CD4-positive, alpha-beta T cell treated with Interleukin-4 for 1 hour (primary cell): ENCODE data around the gene OSBPL6.
A peak's percentile ranks its signal among the peaks of the same experiment; 100 is the strongest.
"Not testable (repeated sequence)": the region's sequence is repeated elsewhere in the genome, so short reads cannot be mapped to it uniquely, and the experiment has no call there.

Experiments
- DNase-seq, 2 donors: peaks; one replicate each; pipeline ENCODE4 v3.0.0-alpha.2; 2020 to 2022

OSBPL6 gene

DNA sequence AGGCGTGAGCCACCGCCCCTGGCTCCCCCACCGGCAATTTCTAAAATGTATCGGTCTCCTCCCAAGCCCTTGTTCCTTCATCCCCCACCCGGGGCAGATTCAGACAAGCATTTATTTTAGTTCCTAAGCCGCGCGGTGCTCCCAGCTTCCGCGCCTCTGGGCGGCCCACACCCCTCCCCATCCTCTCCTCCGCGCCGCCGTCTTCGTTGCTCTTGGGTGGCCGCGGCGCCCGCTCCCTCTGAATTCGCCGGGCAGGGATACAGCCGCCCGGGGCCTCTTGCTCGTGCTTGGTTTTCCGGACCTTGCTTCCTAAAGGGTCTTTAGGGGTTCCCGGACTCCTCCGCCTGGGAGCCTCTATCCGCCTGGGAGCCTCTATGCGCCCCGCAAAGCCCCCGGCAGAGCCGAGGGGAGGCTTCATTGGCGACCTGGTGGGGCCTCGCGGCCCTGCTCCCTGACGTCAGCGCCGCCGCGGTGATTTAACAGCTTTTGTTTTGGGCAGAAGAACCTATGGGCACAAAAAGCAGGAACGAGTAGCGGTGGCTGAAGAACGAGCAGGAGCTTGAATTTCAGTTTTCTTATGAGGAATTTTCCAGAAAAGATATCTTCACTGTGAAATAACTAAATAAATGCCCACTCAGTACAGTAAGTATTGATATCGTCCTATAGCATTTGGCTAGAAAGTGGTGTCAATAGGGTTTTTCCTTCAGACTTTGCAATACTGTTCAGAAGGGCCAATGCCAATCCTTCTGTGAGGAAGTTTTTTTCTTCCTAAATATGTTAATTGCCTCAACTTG lies 219.4 kb downstream of the OSBPL6 start:
- DNase-seq: peak; percentile 69 to 74

DNA sequence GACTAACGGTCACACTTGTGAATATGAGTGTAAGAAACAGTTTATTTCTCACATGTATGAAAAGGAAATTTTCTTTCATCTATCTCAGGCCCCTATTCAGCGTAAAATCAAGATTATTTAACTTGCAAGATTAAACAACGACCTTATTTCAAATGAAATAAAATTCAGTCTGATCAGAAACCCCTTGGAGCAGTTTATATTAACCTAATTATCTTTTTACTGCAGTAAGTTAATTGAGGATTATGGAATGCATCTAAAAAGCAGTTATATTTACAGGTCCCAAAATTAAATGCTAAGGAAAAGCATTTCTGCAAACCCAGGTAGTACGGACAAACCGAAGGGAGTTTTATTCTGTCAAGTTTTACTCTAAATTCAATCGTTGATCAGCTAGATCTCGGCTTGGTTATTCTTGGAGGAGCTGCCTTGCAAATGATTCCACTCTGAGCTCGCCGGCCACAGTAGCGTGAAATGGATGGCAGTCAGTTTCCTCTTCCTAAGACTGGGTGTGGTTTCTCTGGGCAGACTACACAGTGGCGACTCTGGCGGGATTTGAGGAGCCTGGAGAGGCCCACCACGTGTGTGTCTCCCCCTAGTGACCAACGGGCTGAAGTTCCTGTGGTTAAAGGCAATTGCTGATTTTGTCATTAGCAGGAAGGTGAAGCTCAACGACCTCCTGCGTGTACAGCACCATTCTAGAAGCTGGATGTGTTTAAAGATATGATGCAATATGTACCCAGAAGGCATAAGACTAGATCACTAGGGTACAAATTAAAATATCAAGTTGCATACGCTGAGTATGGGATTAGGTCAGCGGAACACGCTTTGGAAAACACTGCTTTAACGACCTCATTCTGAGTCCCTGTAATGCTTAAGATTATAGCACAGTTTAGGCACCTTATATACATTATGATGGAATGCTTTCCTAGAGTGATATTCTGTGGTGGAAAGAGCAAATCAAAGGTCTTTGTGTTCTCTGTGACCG lies 220.2 kb downstream of the OSBPL6 start:
- peak; percentile 83 to 85 for DNase-seq

DNA sequence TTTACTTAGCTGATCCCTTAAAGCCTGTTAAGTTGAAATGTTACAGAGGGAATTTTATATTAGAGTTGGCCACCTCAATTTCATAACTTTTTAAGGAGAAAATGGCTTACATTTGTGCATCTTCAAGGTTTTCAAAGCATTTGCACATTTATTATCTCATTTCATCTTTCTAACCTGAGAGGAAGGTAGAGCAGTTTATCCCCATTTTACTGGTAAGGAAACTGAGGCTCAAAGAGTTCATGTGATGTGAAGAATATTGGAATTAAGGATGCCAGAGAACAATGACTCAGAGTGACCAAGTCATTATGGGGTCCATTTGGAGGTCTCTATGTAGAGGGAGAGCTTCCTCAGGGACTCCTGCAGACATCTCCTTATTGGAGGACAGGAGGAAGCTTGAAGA lies 221.7 kb downstream of the OSBPL6 start:
- no peak for DNase-seq

DNA sequence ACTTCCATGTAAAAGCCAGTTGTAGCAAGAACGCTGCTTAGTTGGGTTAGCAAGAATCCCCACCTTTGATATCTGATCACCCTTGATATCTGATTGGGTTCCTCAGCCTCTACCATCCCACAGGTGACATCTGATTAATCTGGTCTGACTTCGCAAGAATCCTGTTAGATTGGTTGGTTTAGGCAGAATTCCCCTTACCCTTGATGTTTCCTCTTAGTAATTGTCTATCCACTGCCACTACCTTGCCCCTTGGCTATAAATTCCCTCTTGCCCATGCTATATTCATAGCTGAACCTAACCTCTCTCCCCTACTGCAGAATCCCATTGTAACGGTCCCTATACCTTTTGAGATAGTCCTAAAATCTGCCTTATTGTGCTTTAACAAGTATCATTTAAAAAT lies 223.6 kb downstream of the OSBPL6 start:
- DNase-seq: no peak

DNA sequence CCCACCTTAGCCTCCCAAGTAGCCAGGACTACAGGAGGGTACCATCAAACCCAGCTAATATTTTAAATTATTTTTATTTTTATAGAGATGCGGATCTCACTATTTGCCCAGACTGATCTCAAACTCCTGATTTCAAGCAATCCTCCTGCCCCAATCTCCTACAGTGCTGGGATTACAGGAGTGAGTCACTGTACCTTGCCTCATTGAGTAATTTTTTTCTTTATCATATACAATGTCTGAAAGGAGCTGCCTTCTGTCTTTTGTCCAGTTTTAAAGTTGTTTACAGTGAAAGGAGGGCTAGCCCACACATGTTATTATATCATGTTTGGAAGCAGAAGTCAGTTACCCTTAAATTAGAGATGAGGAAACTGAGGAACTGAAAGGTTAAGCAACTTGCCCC lies 224.1 kb downstream of the OSBPL6 start:
- DNase-seq: no peak

DNA sequence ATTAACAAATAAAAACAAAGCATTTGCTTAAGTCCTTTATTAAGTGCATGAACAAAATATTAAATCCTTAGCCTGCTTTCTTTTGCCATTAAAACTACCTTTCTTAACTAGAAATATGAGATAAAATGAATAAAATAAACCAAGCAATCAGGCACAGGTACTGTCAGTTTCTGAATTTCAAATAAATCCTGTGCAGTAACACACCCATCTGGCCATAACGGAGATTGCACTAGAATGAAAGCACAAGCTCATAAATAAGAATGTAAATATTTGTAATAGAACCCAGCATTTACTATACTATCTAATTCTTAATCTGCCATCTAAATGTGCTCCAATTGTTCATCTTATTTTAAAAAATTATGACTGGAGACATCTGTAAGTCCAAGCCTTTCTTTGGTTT lies 224.8 kb downstream of the OSBPL6 start:
- no peak for DNase-seq

DNA sequence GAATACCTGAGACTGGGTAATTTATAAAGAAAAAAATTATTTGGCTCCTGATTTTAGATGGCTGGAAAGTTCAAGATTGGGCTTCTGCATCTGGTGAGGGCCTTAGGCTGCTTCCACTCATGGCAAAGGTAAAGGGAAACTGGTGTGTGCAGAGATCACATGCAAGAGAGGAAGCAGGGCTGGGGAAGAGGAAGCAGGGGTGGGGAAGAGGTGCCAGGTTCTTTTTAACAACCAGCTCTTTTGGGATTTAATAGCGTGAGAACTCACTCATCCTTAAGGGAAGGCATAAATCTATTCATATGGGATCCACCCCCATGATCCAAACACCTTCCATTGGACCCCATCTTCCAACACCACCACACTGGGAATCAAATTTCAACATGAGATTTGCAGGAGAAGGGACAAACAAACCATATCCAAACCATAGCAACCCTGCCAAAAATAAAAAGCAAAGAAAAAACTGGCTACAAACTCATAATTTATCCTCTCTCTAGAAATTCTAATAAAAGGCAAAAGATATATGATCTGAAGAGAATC lies 226.2 kb downstream of the OSBPL6 start:
- DNase-seq: no peak

DNA sequence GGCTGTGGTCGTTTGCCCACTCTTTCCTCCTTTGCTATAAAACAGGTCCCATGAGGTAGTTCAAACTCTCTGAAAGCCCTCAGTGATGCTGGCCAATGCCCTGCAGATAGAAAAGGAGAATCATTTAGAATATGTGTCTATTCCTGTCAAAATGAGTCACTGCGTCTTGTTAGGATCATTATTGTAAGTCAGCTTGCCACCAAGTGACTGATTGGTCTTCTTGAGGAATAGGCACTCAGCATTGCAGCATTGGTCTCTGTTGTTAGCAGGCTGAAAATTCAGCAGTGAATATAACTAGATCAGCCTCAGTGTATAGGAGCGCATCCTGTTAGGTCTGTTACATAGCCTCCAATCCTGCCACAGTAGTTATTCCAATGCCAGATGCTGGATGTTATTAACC lies 227.8 kb downstream of the OSBPL6 start:
- DNase-seq: no peak

DNA sequence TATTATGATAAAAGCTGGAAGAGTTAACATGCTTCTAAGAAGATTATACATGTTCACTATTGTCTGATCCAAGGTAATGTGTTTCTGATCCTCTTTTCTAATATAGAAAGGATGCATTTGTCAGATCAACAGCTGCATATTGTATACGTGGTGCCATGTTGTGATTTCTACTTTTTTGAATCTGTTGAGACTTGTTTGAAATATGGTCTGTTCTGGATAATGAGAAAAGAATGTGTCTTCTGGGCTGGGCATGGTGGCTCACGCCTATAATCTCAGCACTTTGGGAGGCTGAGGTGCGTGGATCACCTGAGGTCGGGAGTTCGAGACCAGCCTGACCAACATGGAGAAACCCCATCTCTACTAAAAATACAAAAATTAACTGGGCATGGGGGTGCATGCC lies 229.4 kb downstream of the OSBPL6 start:
- DNase-seq: not testable (repeated sequence)

DNA sequence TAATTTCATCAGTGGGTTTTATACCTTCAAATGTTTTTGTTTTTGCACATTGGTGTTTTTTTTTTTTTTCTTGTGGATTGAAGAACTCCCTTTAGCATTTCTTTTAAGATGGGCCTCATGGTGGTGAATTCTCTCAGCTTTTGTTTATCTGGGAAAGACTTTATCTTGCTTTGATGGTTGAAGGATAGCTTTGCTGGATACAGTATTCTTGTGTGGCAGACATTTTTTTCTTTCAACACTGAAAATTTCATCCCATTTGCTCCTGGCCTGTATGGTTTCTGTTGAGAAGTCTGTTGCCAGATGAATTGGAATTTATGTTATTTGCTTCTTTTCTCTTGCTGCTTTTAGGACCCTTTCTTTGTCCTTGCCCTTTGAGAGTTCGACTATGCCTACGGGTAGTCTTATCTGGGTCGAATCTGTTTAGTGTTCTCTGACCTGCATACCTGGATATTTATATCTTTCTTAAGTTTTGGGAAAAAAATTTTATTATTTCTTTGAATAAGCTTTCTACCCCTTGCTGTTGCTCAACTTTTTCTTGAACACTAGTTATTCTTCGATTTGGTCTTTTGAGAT lies 231.0 kb downstream of the OSBPL6 start:
- DNase-seq: no peak

DNA sequence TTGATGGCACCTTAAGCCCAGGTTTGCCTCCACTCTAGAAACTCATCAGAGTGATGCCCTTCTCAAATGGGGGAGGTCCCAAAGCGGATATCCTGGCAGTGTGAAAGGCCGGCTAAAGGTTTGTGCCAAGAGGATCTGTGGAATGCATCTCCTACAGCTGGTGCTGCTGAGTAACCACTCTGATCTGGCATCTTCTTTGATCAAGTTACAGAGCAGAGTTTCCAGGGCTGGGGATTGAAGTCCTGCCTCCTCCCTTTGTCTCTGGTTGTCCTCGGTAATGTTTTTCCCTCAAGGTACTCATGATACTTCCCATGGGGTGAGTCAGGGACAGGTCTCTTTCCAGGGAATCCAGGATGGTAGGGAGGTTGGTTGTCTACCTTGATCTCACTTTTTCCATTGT lies 232.1 kb downstream of the OSBPL6 start:
- DNase-seq: no peak

DNA sequence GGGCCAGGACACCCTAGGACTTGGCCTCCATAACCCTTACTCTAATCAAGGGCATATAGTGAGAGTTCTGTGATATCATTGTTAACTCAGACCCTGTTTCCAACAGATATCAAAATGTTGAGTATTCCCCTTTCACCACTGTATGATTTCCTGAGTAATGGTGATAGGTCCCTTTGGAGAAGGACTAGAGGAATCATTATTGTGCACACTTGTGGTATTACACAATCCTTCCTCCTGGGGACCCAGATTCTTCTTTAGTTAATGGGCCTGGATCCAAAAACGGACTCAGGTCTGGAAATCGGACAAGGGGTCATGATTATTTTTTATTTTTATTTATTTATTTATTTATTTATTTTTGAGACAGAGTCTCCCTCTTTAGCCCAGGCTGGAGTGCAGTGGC lies 233.1 kb downstream of the OSBPL6 start:
- no peak for DNase-seq

DNA sequence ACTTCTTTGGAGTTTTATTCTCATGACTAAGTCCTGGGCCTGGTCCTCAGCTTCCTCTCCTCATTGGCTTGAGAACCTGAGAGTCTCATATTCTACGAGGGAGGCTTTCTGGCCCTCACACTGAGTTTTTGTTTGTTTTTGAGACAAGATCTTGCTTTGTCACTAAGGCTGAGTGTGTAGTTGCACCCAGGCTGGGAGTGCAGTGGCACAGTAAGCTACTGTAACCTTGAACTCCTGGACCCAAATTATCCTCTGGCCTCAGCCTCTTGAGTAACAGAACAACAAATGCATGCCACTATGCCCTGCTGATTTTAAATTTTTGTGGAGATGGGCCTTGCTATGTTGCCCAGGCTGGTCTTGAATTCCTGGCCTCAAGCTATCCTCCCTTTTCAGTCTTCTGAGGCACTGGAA lies 234.1 kb downstream of the OSBPL6 start:
- DNase-seq: no peak

DNA sequence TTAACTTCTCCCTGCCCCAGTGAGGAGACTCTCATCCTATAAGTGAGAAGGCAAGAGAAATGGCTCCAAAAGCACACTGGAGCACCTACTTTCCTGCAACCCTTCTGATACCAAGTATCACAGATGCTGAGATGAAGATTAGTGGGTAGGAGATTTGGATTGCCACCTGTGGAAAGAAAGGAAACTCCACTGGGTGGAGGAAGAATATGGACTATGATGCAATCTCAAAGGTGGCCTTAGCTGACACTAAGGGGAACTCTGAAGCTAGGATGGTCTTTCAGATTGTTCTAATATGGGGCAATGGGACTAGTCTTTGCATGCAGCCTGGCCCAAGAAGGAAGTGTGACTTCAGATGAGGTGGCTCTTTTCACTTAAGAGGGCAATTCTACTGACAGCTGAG lies 235.0 kb downstream of the OSBPL6 start:
- DNase-seq: no peak

DNA sequence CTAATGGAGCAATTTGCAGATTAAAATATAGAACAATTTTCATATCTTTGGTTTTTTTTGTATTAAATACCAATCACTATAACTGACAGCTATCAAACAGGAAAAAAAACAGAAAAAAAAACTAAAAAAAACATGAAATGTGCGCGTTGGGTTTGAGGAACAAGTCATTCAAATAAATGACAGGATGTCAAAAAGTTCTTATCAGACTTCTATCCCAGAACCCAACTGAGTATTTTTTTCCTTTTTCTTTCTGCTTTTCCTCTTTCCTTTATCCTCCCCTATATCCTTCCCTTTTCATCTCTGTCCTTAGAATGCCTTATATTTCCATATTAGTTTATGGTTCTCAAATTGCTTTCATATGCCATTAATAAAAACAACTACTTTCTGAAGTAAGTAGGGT lies 242.3 kb downstream of the OSBPL6 start:
- no peak for DNase-seq

DNA sequence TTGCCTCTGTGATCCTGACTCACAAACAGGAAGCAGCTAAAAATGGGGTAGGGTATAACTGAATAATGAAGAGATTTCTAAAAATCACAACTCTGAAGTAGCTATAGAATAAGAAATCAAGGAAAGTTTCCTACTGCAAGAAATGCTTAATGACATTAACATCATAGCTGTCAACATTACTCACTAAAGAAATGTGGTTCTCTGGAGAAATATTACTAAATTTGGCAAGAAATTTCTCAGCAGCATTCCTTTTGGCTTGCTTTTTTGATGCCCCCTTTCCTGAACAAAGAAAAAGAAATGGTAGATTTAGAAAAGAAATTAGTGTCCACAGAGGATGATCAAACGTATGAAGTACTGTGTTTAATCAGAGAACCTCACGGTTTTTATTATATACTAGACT lies 247.1 kb downstream of the OSBPL6 start:
- DNase-seq: no peak

DNA sequence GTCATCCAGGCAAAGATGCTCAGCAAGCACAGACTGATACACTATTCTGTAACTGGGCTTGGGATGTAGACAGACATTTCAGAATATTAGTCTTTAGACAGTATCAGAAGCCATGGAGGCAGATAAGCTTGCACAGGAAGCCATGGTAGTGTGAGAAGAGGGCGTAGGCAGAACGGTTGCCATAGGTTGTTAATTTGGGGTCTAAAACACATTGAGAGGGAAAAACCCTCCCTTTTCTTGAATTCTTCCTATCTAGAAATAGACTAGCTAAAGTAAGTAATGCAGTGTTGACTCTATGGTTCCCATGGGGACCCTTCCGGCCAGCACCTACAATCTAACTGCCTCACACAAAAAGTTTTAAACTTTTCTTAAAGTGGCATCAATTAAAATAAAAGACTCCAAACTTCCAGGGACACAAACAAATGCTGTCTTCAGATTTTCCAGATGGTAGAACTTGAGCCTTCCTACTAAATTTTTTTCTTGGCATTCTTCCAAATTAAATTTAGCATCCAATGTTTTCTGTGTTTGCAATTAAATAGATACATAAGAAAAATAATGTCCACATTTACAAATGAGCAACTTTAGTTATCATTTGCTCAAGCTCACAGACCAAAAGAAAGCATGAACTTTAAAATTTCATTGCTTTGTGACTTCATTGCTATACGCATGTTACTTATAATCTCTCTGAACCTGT lies 254.8 kb downstream of the OSBPL6 start:
- DNase-seq: peak in 1 of 2 donors; percentile 15

DNA sequence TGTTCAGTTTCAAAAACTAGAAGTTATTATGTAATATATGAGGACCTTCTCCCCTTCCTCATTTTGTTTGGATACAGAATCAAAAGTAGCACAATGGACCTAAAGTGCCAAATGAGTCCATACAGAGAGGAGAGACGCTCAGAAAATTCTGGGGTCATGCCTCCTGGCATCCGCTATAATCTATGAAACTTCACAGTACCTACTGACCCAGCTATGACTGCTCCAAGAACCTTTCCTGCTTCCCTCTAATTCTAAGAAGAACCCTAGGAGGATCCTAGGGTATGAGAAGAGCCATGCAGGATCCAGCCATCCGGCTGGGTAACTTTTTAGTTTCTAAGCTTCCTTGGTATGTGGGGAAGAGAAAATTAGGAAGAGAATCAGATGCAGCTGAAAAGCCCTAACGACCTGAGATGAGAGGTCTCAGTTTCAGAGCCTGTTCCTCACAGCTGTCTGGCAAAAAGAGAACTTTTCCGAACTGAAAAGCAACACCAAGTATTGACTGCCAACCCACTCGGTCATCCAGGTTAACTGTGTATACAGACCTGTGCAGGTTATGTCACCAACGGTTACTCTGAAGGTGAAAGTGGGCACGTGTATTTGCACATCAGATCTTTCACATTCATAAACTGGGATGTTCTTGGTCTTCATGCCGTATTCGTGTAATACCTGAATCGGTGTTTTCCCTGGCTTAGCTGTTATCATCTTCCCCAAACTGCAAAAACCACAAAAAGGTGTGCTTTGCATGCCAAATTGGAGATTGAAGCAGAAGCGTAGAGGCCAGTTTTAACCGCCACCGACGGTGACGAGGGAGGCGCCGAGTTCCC lies 255.6 kb downstream of the OSBPL6 start:
- DNase-seq: peak in 1 of 2 donors; percentile 3

DNA sequence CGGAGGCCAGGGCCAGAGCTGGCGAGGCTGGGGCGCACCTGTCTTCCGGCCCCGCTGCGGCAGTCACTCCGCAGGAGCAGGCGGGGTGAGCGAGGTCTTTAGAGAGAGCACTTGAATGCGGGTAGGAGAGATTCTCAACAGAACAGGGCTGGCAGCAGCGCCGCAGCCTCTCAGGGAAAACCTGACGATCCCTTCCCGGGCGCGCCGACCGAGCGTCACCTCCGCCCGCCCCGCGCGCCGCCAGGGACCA lies 256.1 kb downstream of the OSBPL6 start:
- peak; percentile 80 to 87 for DNase-seq

DNA sequence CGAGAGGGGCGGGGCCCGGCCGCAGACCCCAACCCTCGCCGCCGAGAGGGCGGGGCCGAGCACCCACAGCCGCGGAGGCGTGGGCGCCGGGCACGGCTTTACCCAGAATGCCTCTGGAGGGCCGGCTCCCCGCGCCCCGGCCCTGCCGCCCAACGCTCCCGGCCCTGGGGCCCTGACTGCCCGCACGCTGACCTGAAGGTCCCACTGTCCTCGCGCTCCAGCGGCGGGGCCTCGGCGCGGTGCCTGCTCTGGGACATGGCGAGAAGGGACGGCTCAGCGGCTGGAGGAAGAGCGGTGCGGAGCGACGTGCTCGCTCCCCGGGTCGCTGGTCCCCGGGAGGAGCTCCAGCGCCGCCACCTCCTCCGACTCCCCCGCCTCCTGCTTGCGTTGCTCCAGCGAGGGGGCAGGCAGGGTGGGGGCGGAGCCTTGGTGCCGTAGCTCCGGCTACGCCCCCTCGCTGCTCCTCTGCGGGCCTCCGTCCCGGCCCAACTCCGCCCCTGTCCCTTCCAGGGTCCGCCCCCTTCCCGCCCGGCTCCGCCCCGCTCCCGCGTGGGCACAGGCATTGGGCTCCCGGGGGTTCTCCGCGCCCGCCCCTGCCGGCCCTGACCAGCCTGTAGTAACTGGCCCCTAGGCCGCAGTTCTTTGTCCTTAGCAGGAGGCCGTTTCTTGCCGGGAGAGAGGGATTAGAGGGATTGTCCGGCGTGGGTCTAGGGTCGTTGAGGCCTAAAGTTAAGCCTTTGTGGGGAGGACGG lies 256.6 kb downstream of the OSBPL6 start, which contains the start of the genes PJVK and PRKRA:
TSS of gene PJVK (plus strand) at position 605 of the 752 bp plus-strand sequence. CDS start 2,032 bp downstream, outside the sequence.
TSS of gene PRKRA (minus strand) at position 402 of the 752 bp plus-strand sequence. CDS start at position 257, 145 bp downstream.
- DNase-seq: peak; percentile 95

DNA sequence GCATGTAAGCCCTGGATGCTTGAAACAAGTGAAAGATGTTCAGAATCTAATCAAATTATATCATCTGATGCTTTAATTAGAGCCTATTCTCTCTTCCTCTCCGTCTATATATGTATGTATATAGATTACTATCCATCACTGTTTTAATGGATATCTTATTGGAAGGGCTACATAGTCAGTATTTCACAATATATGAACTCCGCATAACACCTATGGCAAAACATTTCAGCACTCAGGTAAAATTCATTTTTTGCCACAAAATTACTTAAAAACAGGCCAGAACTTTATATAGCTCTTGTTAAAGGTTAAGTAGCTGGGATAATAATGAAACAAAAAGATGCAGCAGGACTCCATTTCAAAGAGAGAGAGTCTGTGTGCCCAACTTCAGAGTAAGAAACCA lies 258.0 kb downstream of the OSBPL6 start:
- DNase-seq: no peak
